IMR-90 (cell line): ENCODE measurements around the gene DCLK1. TPM values are rescaled to one million over a fixed set of nuclear protein-coding genes. Genes with fewer than 3 reads are reported as not detected.

Source experiments
- ATAC-seq: fragments of 200-7000 bp; cut with Tn5 transposase; 2 replicates; pipeline ENCODE4 v1.9.1; 2020; ENCODE audit warnings: low read depth, mild to moderate bottlenecking, moderate library complexity
- BruUV-seq: library from RNA; stranded (reverse); fragments of 400-500 nt; replicated peaks from 2 replicates; lab custom pipeline; 2021; lab: Mats Ljungman, UMichigan
- CTCF ChIA-PET: fragments of 300-600 bp; formaldehyde crosslinking; extraction: SDS; loops from one replicate; lab custom pipeline; 2021; ENCODE audit warnings: antibody characterized with exemption; lab: Yijun Ruan, JAX
- POLR2A ChIA-PET: fragments of 300-600 bp; sonication (Branson Sonifier 250); formaldehyde crosslinking; loops from one replicate; lab custom pipeline; 2022; ENCODE audit warnings: antibody characterized with exemption; ENCODE audit not compliant: unreplicated experiment; lab: Charles Lee
- DNase-seq: peaks from one replicate; pipeline ENCODE4 v3.0.0; 2013
- H2AFZ ChIP-seq: replicated peaks from 2 replicates; pipeline ENCODE3; 2013; ENCODE audit warnings: low read length, mild to moderate bottlenecking; ENCODE audit not compliant: poor library complexity
- H2AK5ac ChIP-seq: 2 replicates; pipeline ENCODE4 v1.6.1; 2013; ENCODE audit warnings: low read depth, low read length, inconsistent platforms
- H2AK9ac ChIP-seq: replicated peaks from 2 replicates; pipeline ENCODE3; 2013; ENCODE audit warnings: mild to moderate bottlenecking, low read depth, low read length, moderate library complexity; ENCODE audit not compliant: poor library complexity
- H2BK120ac ChIP-seq: 2 replicates; pipeline ENCODE4 v1.6.1; 2013; ENCODE audit warnings: low read depth, low read length, inconsistent platforms
- H2BK15ac ChIP-seq: 3 replicates; pipeline ENCODE4 v1.6.1; 2013; ENCODE audit warnings: low read depth, low read length, inconsistent platforms
- H2BK20ac ChIP-seq: 2 replicates; pipeline ENCODE4 v1.6.1; 2013; ENCODE audit warnings: low read depth, mild to moderate bottlenecking, inconsistent platforms, low read length, moderate library complexity
- H2BK5ac ChIP-seq: 2 replicates; pipeline ENCODE4 v1.6.1; 2013; ENCODE audit warnings: mild to moderate bottlenecking, low read depth, low read length, inconsistent platforms; ENCODE audit not compliant: poor library complexity, severe bottlenecking
- H3K14ac ChIP-seq: replicated peaks from 2 replicates; pipeline ENCODE4 v1.6.1; 2013; ENCODE audit warnings: low read depth, low read length, inconsistent platforms
- H3K18ac ChIP-seq: 2 replicates; pipeline ENCODE4 v1.6.1; 2013; ENCODE audit warnings: low read depth, low read length, control low read depth
- H3K23ac ChIP-seq: 2 replicates; pipeline ENCODE4 v1.6.1; 2013; ENCODE audit warnings: low read depth, low read length, inconsistent platforms
- H3K27ac ChIP-seq: 2 replicates; pipeline ENCODE4 v1.5.1; 2013; ENCODE audit warnings: mild to moderate bottlenecking, control low read depth, low read length; ENCODE audit not compliant: insufficient read depth
- H3K27me3 ChIP-seq: 2 replicates; pipeline ENCODE4 v1.6.1; 2013; ENCODE audit warnings: low read length; ENCODE audit not compliant: control insufficient read depth, insufficient read depth
- H3K36me3 ChIP-seq: 2 replicates; pipeline ENCODE4 v1.6.1; 2013; ENCODE audit warnings: low read length, mixed read lengths; ENCODE audit not compliant: control insufficient read depth, insufficient read depth
- H3K4ac ChIP-seq: 2 replicates; pipeline ENCODE4 v1.6.1; 2013; ENCODE audit warnings: low read depth, low read length, inconsistent platforms
- H3K4me1 ChIP-seq: 2 replicates; pipeline ENCODE4 v1.6.1; 2013; ENCODE audit warnings: low read length, mixed read lengths; ENCODE audit not compliant: control insufficient read depth, insufficient read depth
- H3K4me2 ChIP-seq: 2 replicates; pipeline ENCODE4 v1.6.1; 2013; ENCODE audit warnings: low read depth, mild to moderate bottlenecking, control low read depth, low read length, moderate library complexity
- H3K4me3 ChIP-seq: 2 replicates; pipeline ENCODE4 v1.5.1; 2013; ENCODE audit warnings: low read depth, mild to moderate bottlenecking, control low read depth, low read length, moderate library complexity; ENCODE audit not compliant: insufficient read depth
- H3K56ac ChIP-seq: 2 replicates; pipeline ENCODE4 v1.6.1; 2013; ENCODE audit warnings: low read length, inconsistent platforms; ENCODE audit not compliant: insufficient read depth; ENCODE audit errors: extremely low read depth
- H3K79me1 ChIP-seq, 2 experiments: 2 replicates each; pipeline ENCODE4 v1.6.1; 2013; ENCODE audit warnings: low read length in 2 of 2, inconsistent platforms in 1 of 2, low read depth in 1 of 2
- H3K9ac ChIP-seq: 2 replicates; pipeline ENCODE4 v1.6.1; 2013; ENCODE audit warnings: low read depth, low read length, control low read depth
- H3K9me1 ChIP-seq: 2 replicates; pipeline ENCODE4 v1.6.1; 2013; ENCODE audit warnings: low read length, inconsistent platforms; ENCODE audit not compliant: insufficient read depth
- H3K9me3 ChIP-seq: 2 replicates; pipeline ENCODE4 v1.6.1; 2013; ENCODE audit warnings: low read length; ENCODE audit not compliant: control insufficient read depth, insufficient read depth
- H4K20me1 ChIP-seq: 2 replicates; pipeline ENCODE4 v1.6.1; 2013; ENCODE audit warnings: low read length, inconsistent platforms; ENCODE audit not compliant: insufficient read depth
- H4K5ac ChIP-seq: 2 replicates; pipeline ENCODE4 v1.6.1; 2013; ENCODE audit warnings: mild to moderate bottlenecking, low read depth, low read length, control low read depth
- H4K8ac ChIP-seq, 2 experiments: 2 replicates each; pipeline ENCODE4 v1.6.1; 2013; ENCODE audit warnings: low read depth in 2 of 2, low read length in 2 of 2, control low read depth in 1 of 2, inconsistent platforms in 1 of 2
- H4K91ac ChIP-seq: 2 replicates; pipeline ENCODE4 v1.6.1; 2013; ENCODE audit warnings: low read depth, low read length, inconsistent platforms; ENCODE audit not compliant: insufficient read depth
- BHLHE40 ChIP-seq: fragments of 150-350 bp; IDR thresholded peaks from 2 replicates; pipeline ENCODE4 v1.6.1; 2016; ENCODE audit warnings: mild to moderate bottlenecking, low read depth, low read length
- CEBPB ChIP-seq: IDR thresholded peaks from 2 replicates; pipeline ENCODE4 v1.6.1; 2012; ENCODE audit warnings: low read depth, low read length, improper control_type of control experiment
- CHD1 ChIP-seq: IDR thresholded peaks from 2 replicates; pipeline ENCODE4 v1.6.1; 2012; ENCODE audit warnings: low read depth, low read length, improper control_type of control experiment
- FOS ChIP-seq: fragments of 150-350 bp; IDR thresholded peaks from 2 replicates; pipeline ENCODE4 v1.6.1; 2016; ENCODE audit warnings: low read depth, low read length
- MAFK ChIP-seq: IDR thresholded peaks from 2 replicates; pipeline ENCODE4 v1.6.1; 2012; ENCODE audit warnings: low read depth, low read length, improper control_type of control experiment
- MAZ ChIP-seq: IDR thresholded peaks from 2 replicates; pipeline ENCODE4 v1.6.1; 2012; ENCODE audit warnings: low read depth, mild to moderate bottlenecking, low read length, improper control_type of control experiment, moderate library complexity, borderline replicate concordance
- MXI1 ChIP-seq: IDR thresholded peaks from 2 replicates; pipeline ENCODE4 v1.6.1; 2012; ENCODE audit warnings: low read depth, mild to moderate bottlenecking, low read length, moderate library complexity, borderline replicate concordance
- NFE2L2 ChIP-seq: fragments of 150-350 bp; IDR thresholded peaks from 2 replicates; pipeline ENCODE4 v1.6.1; 2016; ENCODE audit warnings: low read depth, mild to moderate bottlenecking, low read length
- POLR2A ChIP-seq: IDR thresholded peaks from 2 replicates; pipeline ENCODE4 v1.6.1; 2012; ENCODE audit warnings: mild to moderate bottlenecking, low read depth, low read length
- RAD21 ChIP-seq: IDR thresholded peaks from 2 replicates; pipeline ENCODE4 v1.6.1; 2012; ENCODE audit warnings: low read length, improper control_type of control experiment
- RCOR1 ChIP-seq: IDR thresholded peaks from 2 replicates; pipeline ENCODE4 v1.6.1; 2012; ENCODE audit warnings: mild to moderate bottlenecking, low read length, improper control_type of control experiment; ENCODE audit not compliant: insufficient replicate concordance
- RFX5 ChIP-seq: IDR thresholded peaks from 2 replicates; pipeline ENCODE4 v1.8.0; 2012; ENCODE audit warnings: low read depth, mild to moderate bottlenecking, low read length, moderate library complexity
- SMC3 ChIP-seq: fragments of 150-350 bp; IDR thresholded peaks from 2 replicates; pipeline ENCODE4 v1.6.1; 2016; ENCODE audit warnings: low read depth, mild to moderate bottlenecking, antibody characterized with exemption, low read length, moderate library complexity
- WGBS, 2 experiments: methylation state at CpG; one replicate each; pipeline versions ENCODE4 v1.1.5 to v1.1.7; 2013; ENCODE audit warnings: missing lambda C conversion rate in 2 of 2; ENCODE audit not compliant: insufficient read length in 1 of 2; ENCODE audit errors: extremely low coverage in 2 of 2; 5-methylcytosine and 5-hydroxymethylcytosine counted together
- dilution Hi-C: fragments of 300-500 bp; cut with HindIII; formaldehyde crosslinking; loops from one replicate; pipeline ENCODE4 v1.14.3; 2018; ENCODE audit warnings: low sequenced_read_pairs; ENCODE audit not compliant: unreplicated experiment
- in situ Hi-C: fragments of 300-500 bp; cut with MboI; formaldehyde crosslinking; loops from 3 replicates; pipeline ENCODE4 v1.14.3; 2019; ENCODE audit warnings: low sequenced_read_pairs, inconsistent platforms, mixed read lengths
- intact Hi-C: fragments of 100-400 bp; cut with micrococcal nuclease; formaldehyde crosslinking; loops from 2 replicates; pipeline ENCODE4 v1.10.0; 2022
- polyA plus RNA-seq, 3 experiments: library from polyadenylated mRNA; depleted of rRNA; stranded (reverse); fragments of >200 nt; gene quantifications; 2 replicates each; pipeline ENCODE4 v1.2.3, GENCODE V29; 2012; ENCODE audit warnings: low replicate concordance in 1 of 3
- total RNA-seq: library from RNA; depleted of rRNA; stranded (reverse); fragments of >200 nt; gene quantifications from 2 replicates; pipeline ENCODE4 v1.2.3, GENCODE V29; 2012
- TF ChIP-seq, protein P1 (sequence below): fragments of 150-350 bp; IDR thresholded peaks from 2 replicates; pipeline ENCODE4 v1.6.1; 2017; ENCODE audit warnings: mild to moderate bottlenecking, antibody characterized with exemption, low read length, low read depth
- TF ChIP-seq, protein P2 (sequence below): fragments of 150-350 bp; IDR thresholded peaks from 2 replicates; pipeline ENCODE4 v1.6.1; 2016; ENCODE audit warnings: low read depth, mild to moderate bottlenecking, low read length, moderate library complexity, borderline replicate concordance
- TF ChIP-seq, protein P3 (sequence below): conservative IDR thresholded peaks from 2 replicates; pipeline ENCODE4 v1.5.1; 2012; ENCODE audit warnings: mild to moderate bottlenecking, low read depth, low read length, improper control_type of control experiment

The DCLK1 gene
- total and polyA plus RNA-seq, 2 of the 4 experiments (the other 2 are of a cell fraction), result under 0.01 to 0.02 TPM

DNA sequence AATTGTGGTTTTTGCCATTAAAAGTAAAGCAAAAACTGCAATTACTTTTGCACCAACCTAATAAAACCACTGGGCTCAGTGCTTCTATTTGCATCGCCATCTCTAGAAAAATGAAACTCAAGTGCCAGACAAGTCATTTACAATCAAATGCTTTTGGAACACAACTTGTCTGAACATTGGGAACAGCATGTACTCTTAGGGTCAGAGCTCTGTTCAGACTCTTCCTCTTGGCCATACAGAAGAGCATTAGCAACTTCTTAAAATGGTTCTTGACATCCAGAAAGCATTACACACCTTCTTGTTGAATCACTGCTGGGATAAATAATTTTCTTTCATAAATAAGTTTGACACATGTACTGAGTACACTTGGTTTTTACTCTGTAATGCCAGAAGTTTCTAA lies 272.5 kb downstream of the DCLK1 start:
- Histone ChIP-seq H2AK9ac (no peak overlapping the region), H3K79me1 (no peaks in the 10 kb centered on the region), H4K91ac (no peak overlapping the region), H3K4ac (no peak overlapping the region), H3K4me1 (0 out of 2 replicates have a peak, but pooled peaks cover 2% of the 10 kb centered on the region), H3K27me3 (no peaks in the 10 kb centered on the region; the same call in 1 of the 2 replicates), H4K8ac (no peak overlapping the region), H3K56ac (no peak overlapping the region), H3K27ac (no peak overlapping the region), H3K4me3 (no peak overlapping the region), H3K9me3 (no peaks in the 10 kb centered on the region), H3K9ac (no peak overlapping the region), H2BK20ac (no peak overlapping the region), H2BK5ac (no peak overlapping the region), H2AFZ (no peak overlapping the region), H2BK120ac (no peak overlapping the region), H3K4me2 (no peak overlapping the region), H3K9me1 (no peaks in the 10 kb centered on the region; the same call in 1 of the 2 replicates), H3K23ac (no peak overlapping the region), H2BK15ac (no peak overlapping the region), H3K14ac (no peak overlapping the region), H4K20me1 (no peaks in the 10 kb centered on the region), H2AK5ac (no peak overlapping the region), H3K18ac (no peak overlapping the region), H3K36me3 (no peaks in the 10 kb centered on the region), H4K5ac (no peak overlapping the region)
- CTCF ChIA-PET, result no interaction called here
- no TSS peak for BruUV-seq
- POLR2A ChIA-PET, result no interaction called here
- in situ Hi-C loops (no loop called here), intact Hi-C loops (no loop called here), dilution Hi-C loops (no loop called here)
- TF ChIP-seq CHD1, result no peak
- no peak for TF ChIP-seq RCOR1
- TF ChIP-seq POLR2A, result no peak
- no peak for TF ChIP-seq FOS
- no peak for TF ChIP-seq CEBPB
- TF ChIP-seq, protein P1, sequence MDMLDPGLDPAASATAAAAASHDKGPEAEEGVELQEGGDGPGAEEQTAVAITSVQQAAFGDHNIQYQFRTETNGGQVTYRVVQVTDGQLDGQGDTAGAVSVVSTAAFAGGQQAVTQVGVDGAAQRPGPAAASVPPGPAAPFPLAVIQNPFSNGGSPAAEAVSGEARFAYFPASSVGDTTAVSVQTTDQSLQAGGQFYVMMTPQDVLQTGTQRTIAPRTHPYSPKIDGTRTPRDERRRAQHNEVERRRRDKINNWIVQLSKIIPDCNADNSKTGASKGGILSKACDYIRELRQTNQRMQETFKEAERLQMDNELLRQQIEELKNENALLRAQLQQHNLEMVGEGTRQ, result no peak
- no peak for TF ChIP-seq BHLHE40
- TF ChIP-seq MAFK, result no peak
- TF ChIP-seq, protein P2, sequence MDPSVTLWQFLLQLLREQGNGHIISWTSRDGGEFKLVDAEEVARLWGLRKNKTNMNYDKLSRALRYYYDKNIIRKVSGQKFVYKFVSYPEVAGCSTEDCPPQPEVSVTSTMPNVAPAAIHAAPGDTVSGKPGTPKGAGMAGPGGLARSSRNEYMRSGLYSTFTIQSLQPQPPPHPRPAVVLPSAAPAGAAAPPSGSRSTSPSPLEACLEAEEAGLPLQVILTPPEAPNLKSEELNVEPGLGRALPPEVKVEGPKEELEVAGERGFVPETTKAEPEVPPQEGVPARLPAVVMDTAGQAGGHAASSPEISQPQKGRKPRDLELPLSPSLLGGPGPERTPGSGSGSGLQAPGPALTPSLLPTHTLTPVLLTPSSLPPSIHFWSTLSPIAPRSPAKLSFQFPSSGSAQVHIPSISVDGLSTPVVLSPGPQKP, result no peak
- no peak for TF ChIP-seq RFX5
- no peak for TF ChIP-seq NFE2L2
- TF ChIP-seq RAD21, result no peak
- TF ChIP-seq, protein P3, sequence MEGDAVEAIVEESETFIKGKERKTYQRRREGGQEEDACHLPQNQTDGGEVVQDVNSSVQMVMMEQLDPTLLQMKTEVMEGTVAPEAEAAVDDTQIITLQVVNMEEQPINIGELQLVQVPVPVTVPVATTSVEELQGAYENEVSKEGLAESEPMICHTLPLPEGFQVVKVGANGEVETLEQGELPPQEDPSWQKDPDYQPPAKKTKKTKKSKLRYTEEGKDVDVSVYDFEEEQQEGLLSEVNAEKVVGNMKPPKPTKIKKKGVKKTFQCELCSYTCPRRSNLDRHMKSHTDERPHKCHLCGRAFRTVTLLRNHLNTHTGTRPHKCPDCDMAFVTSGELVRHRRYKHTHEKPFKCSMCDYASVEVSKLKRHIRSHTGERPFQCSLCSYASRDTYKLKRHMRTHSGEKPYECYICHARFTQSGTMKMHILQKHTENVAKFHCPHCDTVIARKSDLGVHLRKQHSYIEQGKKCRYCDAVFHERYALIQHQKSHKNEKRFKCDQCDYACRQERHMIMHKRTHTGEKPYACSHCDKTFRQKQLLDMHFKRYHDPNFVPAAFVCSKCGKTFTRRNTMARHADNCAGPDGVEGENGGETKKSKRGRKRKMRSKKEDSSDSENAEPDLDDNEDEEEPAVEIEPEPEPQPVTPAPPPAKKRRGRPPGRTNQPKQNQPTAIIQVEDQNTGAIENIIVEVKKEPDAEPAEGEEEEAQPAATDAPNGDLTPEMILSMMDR, result no peak
- no peak for TF ChIP-seq MXI1
- TF ChIP-seq SMC3, result no peak
- TF ChIP-seq MAZ, result no peak
- ATAC-seq (no peak), DNase-seq (no peak)
- WGBS, 2 experiments, result 86% methylated on average over 1 of the region's 1 CpG; no CpG with 5 or more reads in 1 of the 2 experiments
